ENCODE measurements around the gene SH2D2A. TPM values are rescaled to one million over a fixed set of nuclear protein-coding genes. Genes with fewer than 3 reads are reported as not detected.
A peak's percentile ranks its signal among the peaks of the same experiment; 100 is the strongest.

Gene SH2D2A
- total and polyA plus RNA-seq, 2 donors (not counting 3 experiments of a cell fraction or from before 2014, with no cell fraction given): 0.92 to 1.1 TPM

DNA sequence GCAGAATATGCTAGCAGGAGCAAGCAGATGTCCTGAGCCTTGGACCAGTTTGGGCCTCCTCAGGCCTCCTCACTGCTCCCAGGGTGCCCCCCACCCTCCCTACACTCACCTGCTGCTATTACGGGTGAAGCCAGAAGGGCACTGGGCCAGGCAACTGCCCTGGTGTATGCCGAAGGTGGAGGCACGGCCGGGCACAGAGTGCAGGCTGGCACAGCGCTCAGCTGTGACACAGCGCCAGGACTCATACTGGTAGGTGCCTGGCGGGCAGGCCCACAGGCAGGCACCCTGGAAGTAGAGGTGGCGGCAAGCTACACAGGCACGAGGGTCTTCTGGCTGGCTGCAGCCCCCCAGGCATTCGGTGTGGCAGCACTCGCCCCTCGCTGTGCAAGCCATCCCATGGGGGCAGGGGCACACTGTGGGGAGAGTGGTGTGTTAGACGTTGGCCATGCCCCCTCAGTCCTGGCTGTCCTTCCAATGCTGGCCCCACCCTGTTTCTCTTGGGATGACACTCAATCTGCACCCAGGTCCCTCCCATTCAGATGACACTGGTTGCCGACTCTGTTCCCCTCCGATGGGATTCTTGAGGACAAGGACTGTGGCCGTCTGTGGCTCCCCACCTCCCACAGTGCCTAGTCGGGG is 35.2 kb upstream of the SH2D2A start:
- ChIA-PET POLR2A (no interaction called here), CTCF (interaction anchor here (0.7 to 1.9 kb wide), 4 partner anchors 14 to 162 kb away, joined by 3 to 6 read pairs (median 4); no protein-coding TSS in a partner anchor)
- Histone ChIP-seq H3K27ac (ENCODE audit: insufficient read depth, low read depth, low read length) (no peak overlapping the region), H3K36me3 (ENCODE audit: control insufficient read depth in 2 of 2, extremely low read depth in 1 of 2, insufficient read depth in 2 of 2, low read length in 2 of 2) (no peaks in the 10 kb centered on the region), H3K4me1 (ENCODE audit: control insufficient read depth, extremely low read depth, insufficient read depth, low read length) (peaks cover 16% of the 10 kb centered on the region), H3K9me3 (replicated peaks; ENCODE audit: control insufficient read depth, insufficient read depth, low read length) (no peaks in the 10 kb centered on the region), H2AFZ (ENCODE audit: low read depth, low read length) (no peak overlapping the region), H4K20me1 (replicated peaks; ENCODE audit: control insufficient read depth, extremely low read depth, insufficient read depth, low read length) (no peaks in the 10 kb centered on the region), H3K4me3 (replicated peaks in 1 of 3; ENCODE audit: insufficient read depth in 1 of 3, low read depth in 1 of 3, low read length in 3 of 3) (no peak overlapping the region), H3K9me1 (replicated peaks; ENCODE audit: control insufficient read depth, extremely low read depth, insufficient read depth, low read length) (no peaks in the 10 kb centered on the region), H3K79me2 (ENCODE audit: control insufficient read depth, insufficient read depth, low read length) (no peaks in the 10 kb centered on the region), H3K4me2 (ENCODE audit: insufficient read depth, low read length) (no peak overlapping the region), H3K27me3 (ENCODE audit: control insufficient read depth in 2 of 2, insufficient read depth in 2 of 2, low read length in 2 of 2) (peaks cover 24 to 37% of the 10 kb centered on the region in 2 experiments), H3K9ac (replicated peaks; ENCODE audit: extremely low read depth, insufficient read depth, low read length) (no peak overlapping the region)
- intact Hi-C loops (cut with micrococcal nuclease) (no loop called here), dilution Hi-C loops (cut with MboI; ENCODE audit: extremely low pct_ligation_motif_present, low sequenced_read_pairs) (no loop called here)
- no TSS peak for BruUV-seq (replicated peaks)
- FAIRE-seq (no peak), DNase-seq (ENCODE audit: low read depth, low spot score) (no peak)
- TF ChIP-seq, protein P1, sequence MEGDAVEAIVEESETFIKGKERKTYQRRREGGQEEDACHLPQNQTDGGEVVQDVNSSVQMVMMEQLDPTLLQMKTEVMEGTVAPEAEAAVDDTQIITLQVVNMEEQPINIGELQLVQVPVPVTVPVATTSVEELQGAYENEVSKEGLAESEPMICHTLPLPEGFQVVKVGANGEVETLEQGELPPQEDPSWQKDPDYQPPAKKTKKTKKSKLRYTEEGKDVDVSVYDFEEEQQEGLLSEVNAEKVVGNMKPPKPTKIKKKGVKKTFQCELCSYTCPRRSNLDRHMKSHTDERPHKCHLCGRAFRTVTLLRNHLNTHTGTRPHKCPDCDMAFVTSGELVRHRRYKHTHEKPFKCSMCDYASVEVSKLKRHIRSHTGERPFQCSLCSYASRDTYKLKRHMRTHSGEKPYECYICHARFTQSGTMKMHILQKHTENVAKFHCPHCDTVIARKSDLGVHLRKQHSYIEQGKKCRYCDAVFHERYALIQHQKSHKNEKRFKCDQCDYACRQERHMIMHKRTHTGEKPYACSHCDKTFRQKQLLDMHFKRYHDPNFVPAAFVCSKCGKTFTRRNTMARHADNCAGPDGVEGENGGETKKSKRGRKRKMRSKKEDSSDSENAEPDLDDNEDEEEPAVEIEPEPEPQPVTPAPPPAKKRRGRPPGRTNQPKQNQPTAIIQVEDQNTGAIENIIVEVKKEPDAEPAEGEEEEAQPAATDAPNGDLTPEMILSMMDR (IDR thresholded peaks at IDR 0.05; ENCODE audit: extremely low read depth in 1 of 2, insufficient read depth in 1 of 2, low read depth in 1 of 2, low read length in 2 of 2): no peak
- TF ChIP-seq GATA2 (IDR thresholded peaks at IDR 0.05; ENCODE audit: insufficient read depth, insufficient read length, low read depth, low read length): no peak
- TF ChIP-seq POLR2A (IDR thresholded peaks at IDR 0.05; ENCODE audit: low read depth, low read length): no peak
- TF ChIP-seq JUN (IDR thresholded peaks at IDR 0.05; ENCODE audit: borderline replicate concordance, insufficient read depth, insufficient read length, low read depth): no peak

DNA sequence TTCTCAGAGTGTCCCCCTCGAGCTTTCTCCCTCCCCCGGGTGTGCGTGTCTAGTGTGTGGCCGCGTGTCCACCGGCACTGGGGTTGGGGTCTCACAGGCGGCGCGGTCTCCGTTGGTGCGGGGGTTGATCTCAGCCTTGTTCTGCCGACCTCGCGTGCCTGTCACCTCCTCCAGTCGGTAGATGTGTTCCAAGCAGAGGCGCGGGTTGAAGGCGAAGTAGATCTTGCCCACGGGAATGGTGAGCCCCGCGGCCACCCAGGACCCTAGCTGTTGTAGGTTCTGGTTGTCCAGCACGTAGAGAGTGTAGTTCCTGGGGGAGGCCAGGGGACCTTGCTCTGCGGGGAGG is 32.5 kb upstream of the SH2D2A start:
- Histone ChIP-seq H4K20me1 (replicated peaks; ENCODE audit: control insufficient read depth, extremely low read depth, insufficient read depth, low read length) (no peaks in the 10 kb centered on the region), H3K79me2 (ENCODE audit: control insufficient read depth, insufficient read depth, low read length) (no peaks in the 10 kb centered on the region), H3K4me2 (ENCODE audit: insufficient read depth, low read length) (no peak overlapping the region), H3K9me1 (replicated peaks; ENCODE audit: control insufficient read depth, extremely low read depth, insufficient read depth, low read length) (no peaks in the 10 kb centered on the region), H3K4me3 (replicated peaks in 1 of 3; ENCODE audit: insufficient read depth in 1 of 3, low read depth in 1 of 3, low read length in 3 of 3) (no peak overlapping the region), H3K27me3 (ENCODE audit: control insufficient read depth in 2 of 2, insufficient read depth in 2 of 2, low read length in 2 of 2) (peaks cover 47 to 52% of the 10 kb centered on the region in 2 experiments), H3K36me3 (ENCODE audit: control insufficient read depth in 2 of 2, extremely low read depth in 1 of 2, insufficient read depth in 2 of 2, low read length in 2 of 2) (no peaks in the 10 kb centered on the region), H3K9me3 (replicated peaks; ENCODE audit: control insufficient read depth, insufficient read depth, low read length) (no peaks in the 10 kb centered on the region), H3K4me1 (ENCODE audit: control insufficient read depth, extremely low read depth, insufficient read depth, low read length) (peaks cover 39% of the 10 kb centered on the region), H3K27ac (ENCODE audit: insufficient read depth, low read depth, low read length) (no peak overlapping the region), H2AFZ (ENCODE audit: low read depth, low read length) (no peak overlapping the region), H3K9ac (replicated peaks; ENCODE audit: extremely low read depth, insufficient read depth, low read length) (no peak overlapping the region)
- no peak for FAIRE-seq
- ChIA-PET POLR2A (no interaction called here), CTCF (interaction anchor here (1.6 to 5.4 kb wide), 3 partner anchors 11 to 79 kb away, joined by 4 to 42 read pairs (median 42); partner anchors contain the start of genes INSRR and NTRK1)
- intact Hi-C loops (cut with micrococcal nuclease) (no loop called here), dilution Hi-C loops (cut with MboI; ENCODE audit: extremely low pct_ligation_motif_present, low sequenced_read_pairs) (no loop called here)
- DNase-seq (ENCODE audit: low read depth, low spot score): no peak
- no TSS peak for BruUV-seq (replicated peaks)
- TF ChIP-seq MYC (IDR thresholded peaks at IDR 0.05; ENCODE audit: low read depth, low read length) (no peak), POLR2A (IDR thresholded peaks at IDR 0.05; ENCODE audit: low read depth, low read length) (no peak), EZH2 (IDR thresholded peaks at IDR 0.05; ENCODE audit: borderline replicate concordance, low read depth, low read length, severe bottlenecking) (peak; percentile 5)
- TF ChIP-seq, protein P1 (IDR thresholded peaks at IDR 0.05; ENCODE audit: extremely low read depth in 1 of 2, insufficient read depth in 1 of 2, low read depth in 1 of 2, low read length in 2 of 2): no peak

Data from endothelial cell of umbilical vein (primary cell).